ENCODE measurements around the gene FRA10AC1.

Gene FRA10AC1

DNA sequence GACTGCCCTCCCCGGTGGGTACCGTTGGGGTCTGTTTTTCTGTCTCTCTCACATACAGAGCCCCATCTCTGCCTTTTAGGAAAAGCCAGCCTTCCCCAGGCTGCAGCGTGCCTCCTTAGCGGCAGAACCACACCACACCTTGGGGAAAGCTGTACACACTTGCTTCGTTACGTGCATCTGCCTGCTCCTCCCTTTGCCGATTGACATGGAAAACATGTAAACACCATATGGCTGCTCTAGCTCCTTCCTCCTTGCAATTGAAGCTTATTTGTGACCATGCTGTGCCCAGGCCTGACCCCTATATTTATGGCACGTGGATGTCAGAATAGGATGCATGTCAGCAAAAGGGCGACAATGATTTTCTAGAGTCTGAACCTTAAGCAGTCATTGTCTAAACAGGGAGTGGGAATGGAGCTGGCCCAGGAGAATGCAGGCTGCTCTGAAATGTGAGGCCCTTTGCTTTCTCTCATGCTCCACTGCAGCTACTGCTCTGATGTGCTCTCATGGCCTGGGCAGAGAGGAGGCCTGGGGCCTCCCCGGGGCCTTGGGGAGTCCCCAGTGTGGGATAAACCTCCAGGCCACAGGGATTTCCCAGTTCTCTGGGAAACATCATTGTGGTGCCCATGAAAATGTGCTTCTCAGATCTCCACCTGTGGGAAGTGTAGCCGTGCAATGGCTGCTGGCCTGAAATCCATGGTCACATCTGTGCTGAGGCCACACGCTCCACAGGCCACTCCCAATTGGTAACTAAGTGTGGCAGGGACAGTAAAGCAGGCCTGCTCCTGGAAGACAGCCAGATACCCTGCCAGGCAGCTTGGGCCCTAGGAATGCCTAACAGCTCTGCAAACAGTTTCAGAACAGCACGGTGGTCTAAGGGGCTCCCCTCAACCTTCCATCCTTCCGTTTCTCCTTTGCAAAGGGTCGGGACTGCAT is 71.5 kb downstream of the FRA10AC1 start:
- no peak for DNase-seq (ENCODE audit: extremely low read depth in 1 of 2, low read depth in 1 of 2)

GRCh38 chr10:93629647-93630305 is 72.6 kb downstream of the FRA10AC1 start:
- no peak for DNase-seq (ENCODE audit: extremely low read depth in 1 of 2, low read depth in 1 of 2)

DNA sequence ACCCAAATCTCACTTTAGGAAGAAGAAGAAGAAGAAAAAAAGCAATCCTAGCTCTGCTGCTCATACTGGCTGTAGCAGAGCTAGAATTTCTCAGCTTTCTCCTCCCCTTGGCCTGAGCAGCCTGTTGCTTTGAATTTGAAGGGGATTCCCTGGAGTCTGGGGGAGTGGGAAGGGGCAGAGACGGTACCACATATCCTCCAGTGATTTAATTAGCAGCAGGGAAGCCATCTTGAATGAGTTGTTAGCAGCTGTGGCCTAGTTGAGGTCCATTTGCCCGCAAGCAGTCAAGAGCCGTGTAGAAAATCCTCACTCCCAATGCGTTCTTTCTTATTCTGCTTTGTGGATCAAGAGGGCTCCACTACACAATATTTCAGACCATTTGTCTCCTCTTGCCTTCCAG is 73.5 kb downstream of the FRA10AC1 start:
- DNase-seq (ENCODE audit: extremely low read depth in 1 of 2, low read depth in 1 of 2) = no peak

DNA sequence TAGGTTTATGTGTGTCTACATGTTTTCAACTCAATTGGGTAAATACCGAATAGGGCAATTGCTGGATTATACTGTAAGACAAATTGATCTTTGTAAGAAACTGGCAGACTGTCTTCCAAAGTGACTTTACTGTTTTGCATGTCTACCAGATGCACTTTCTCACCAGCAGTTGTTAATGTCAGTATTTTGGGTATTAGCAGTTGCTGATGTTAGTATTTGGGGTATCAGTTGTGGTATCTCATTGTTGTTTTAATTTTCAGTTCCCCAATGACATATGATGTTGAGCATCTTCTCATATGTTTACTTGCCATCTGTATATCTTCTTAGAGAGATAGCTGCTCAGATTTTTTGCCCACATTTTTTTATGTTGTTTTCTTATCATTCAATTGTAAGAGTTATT is 79.5 kb downstream of the FRA10AC1 start:
- no peak for DNase-seq (ENCODE audit: extremely low read depth in 1 of 2, low read depth in 1 of 2)

DNA sequence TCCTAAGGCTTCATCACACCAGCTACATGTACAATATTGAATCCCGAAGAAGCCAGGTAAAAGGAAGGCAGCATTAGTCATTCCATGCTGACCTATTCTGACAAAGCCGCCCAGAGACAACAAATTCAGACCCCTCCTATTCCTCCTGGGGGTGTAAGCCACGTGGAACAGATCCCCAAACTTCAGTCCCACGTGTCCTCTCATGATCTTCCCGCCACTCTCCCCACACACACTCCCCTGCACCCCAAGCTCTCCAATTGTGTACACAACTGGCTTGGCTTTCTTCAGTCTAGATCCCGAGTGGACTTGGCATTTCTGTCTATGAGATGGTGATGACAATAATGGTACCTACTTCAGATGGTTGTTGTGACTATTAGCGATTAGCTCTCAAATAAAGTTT is 81.5 kb downstream of the FRA10AC1 start:
- DNase-seq (ENCODE audit: extremely low read depth in 1 of 2, low read depth in 1 of 2) = no peak

Data from stimulated activated CD8-positive, alpha-beta memory T cell treated with anti-CD3 and anti-CD28 coated beads, Interleukin-7, amount 100 ng/mL, for 48 hours (primary cell).